ENCODE data around the gene GYPC. TPM values are rescaled to one million over a fixed set of nuclear protein-coding genes. Genes with fewer than 3 reads are reported as not detected.

Gene GYPC
- total RNA-seq, 1 experiment from 2014 or later = 13.6 TPM

GRCh38 chr2:126620302-126620701 is 35.7 kb upstream of the GYPC start:
- H3K27ac Mint-ChIP-seq = no peak overlapping the region

More at GRCh38 chr2:126620302-126620701, 35.7 kb upstream of the GYPC start:
- Mint-ChIP-seq H3K4me1 (no peaks in the 10 kb centered on the region), H3K9me3 (peaks cover 3% of the 10 kb centered on the region in 2 experiments; a peak in 4 of 5 replicates), H3K36me3 (ENCODE audit: insufficient read depth in 1 of 3, low read depth in 3 of 3) (peaks cover 3 to 8% (median 4%) of the 10 kb centered on the region in 3 experiments), H3K27me3 (ENCODE audit: low read depth) (no peaks in the 10 kb centered on the region; the same call in 1 of the 2 replicates), H3K4me3 (no peak overlapping the region)
- Histone ChIP-seq H2BK15ac (ENCODE audit: low read depth, low read length) (no peak overlapping the region), H3K23me2 (ENCODE audit: insufficient read length, low read depth, low read length, poor library complexity, severe bottlenecking) (no peaks in the 10 kb centered on the region), H3K14ac (ENCODE audit: insufficient read depth, low read length) (no peak overlapping the region), H3K18ac (ENCODE audit: insufficient read length, low read depth, low read length) (no peak overlapping the region), H2BK12ac (ENCODE audit: insufficient read length, low read depth, low read length) (no peak overlapping the region), H4K91ac (ENCODE audit: insufficient read length, low read depth, low read length) (no peak overlapping the region), H3K27ac (ENCODE audit: insufficient read length, low read depth, low read length) (no peak overlapping the region), H3K4me1 (ENCODE audit: insufficient read depth, low read length) (no peaks in the 10 kb centered on the region), H3K4ac (ENCODE audit: low read depth, low read length) (no peak overlapping the region), H3T11ph (ENCODE audit: low read length) (no peak overlapping the region), H3K56ac (ENCODE audit: insufficient read length, low read depth, low read length) (no peak overlapping the region), H3K23ac (ENCODE audit: insufficient read length, low read depth, low read length) (no peak overlapping the region), H2BK120ac (ENCODE audit: low read depth, low read length, poor library complexity, severe bottlenecking) (no peak overlapping the region), H2AK5ac (ENCODE audit: insufficient read length, low read length) (no peak overlapping the region), H4K8ac (replicated peaks; ENCODE audit: insufficient read length, low read depth, low read length) (no peak overlapping the region), H3K27me3 (ENCODE audit: insufficient read depth, low read length) (no peaks in the 10 kb centered on the region), H3K79me2 (ENCODE audit: insufficient read depth, low read length) (no peaks in the 10 kb centered on the region), H4K20me1 (ENCODE audit: control insufficient read depth, insufficient read depth, insufficient read length) (no peaks in the 10 kb centered on the region), H4K5ac (ENCODE audit: insufficient read length, low read depth, low read length) (no peak overlapping the region), H3K4me2 (ENCODE audit: insufficient read depth, insufficient read length, low read length) (no peak overlapping the region), H3K79me1 (ENCODE audit: insufficient read depth, low read depth, low read length, poor library complexity, severe bottlenecking) (no peaks in the 10 kb centered on the region), H3K9me3 (ENCODE audit: control insufficient read depth, low read depth, low read length) (peaks cover 6% of the 10 kb centered on the region), H3K9ac (ENCODE audit: extremely low read depth, insufficient read length, low read length) (no peak overlapping the region), H2AFZ (ENCODE audit: low read length) (no peak overlapping the region), H2BK20ac (ENCODE audit: low read depth, low read length, poor library complexity, severe bottlenecking) (no peak overlapping the region), H2BK5ac (ENCODE audit: insufficient read length, low read length) (no peak overlapping the region)
- no peak for DNase-seq
- TF ChIP-seq CTCF (conservative IDR thresholded peaks at IDR 0.05) = no peak
- no CpG with 5 or more reads among the region's 2 CpGs for WGBS (ENCODE audit: extremely low coverage, insufficient read length, low lambda C conversion rate)
